ENCODE data around the gene RBM34. TPM values are rescaled to one million over a fixed set of nuclear protein-coding genes. Genes with fewer than 3 reads are reported as not detected.

RBM34 gene, protein sequence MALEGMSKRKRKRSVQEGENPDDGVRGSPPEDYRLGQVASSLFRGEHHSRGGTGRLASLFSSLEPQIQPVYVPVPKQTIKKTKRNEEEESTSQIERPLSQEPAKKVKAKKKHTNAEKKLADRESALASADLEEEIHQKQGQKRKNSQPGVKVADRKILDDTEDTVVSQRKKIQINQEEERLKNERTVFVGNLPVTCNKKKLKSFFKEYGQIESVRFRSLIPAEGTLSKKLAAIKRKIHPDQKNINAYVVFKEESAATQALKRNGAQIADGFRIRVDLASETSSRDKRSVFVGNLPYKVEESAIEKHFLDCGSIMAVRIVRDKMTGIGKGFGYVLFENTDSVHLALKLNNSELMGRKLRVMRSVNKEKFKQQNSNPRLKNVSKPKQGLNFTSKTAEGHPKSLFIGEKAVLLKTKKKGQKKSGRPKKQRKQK
- 10 to 100 TPM; 13.2 to 26.2 TPM for total RNA-seq

- 0 to 1% methylated on average over 14 to 52 of the region's 52 CpGs for WGBS, 2 donors
- intact Hi-C loops (cut with DNase I) = no loop called here
Observed at GRCh38 chr1:235160957-235161684, at the start of gene RBM34. Gene RBM34 (minus strand): TSS chr1:235161250. CDS start chr1:235161226, 24 bp downstream.

DNA sequence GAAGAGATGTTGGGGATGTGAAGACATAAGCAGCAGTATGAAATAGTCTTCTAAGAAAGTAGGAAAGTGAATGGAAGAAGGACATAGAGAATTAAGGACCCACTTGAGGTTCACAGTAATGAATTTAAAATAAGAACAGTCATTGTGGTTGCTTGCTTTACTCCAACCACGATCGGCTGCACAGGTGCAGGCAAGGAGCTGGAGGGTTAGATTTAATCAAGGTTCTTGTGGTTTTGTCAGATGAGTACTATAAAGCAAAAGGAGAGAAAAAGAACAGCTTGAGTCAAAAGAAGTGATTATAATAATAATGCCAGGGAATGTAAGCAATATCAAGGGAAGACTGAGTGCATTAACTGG, 46.1 kb upstream of the RBM34 start:
- Histone ChIP-seq H3K9me3 (no peaks in the 10 kb centered on the region), H3K27ac (no peak overlapping the region), H3K4me1 (no peaks in the 10 kb centered on the region), H3K36me3 (replicated peaks in 1 of 2; ENCODE audit: insufficient read depth in 1 of 2, low read depth in 2 of 2) (peaks cover 0 to 9% of the 10 kb centered on the region in 2 donors), H3K27me3 (no peaks in the 10 kb centered on the region), H3K4me3 (no peak overlapping the region)
- DNase-seq (no peak), ATAC-seq (no peak)
- TF ChIP-seq POLR2A (IDR thresholded peaks at IDR 0.05) = no peak
- TF ChIP-seq, protein P1, sequence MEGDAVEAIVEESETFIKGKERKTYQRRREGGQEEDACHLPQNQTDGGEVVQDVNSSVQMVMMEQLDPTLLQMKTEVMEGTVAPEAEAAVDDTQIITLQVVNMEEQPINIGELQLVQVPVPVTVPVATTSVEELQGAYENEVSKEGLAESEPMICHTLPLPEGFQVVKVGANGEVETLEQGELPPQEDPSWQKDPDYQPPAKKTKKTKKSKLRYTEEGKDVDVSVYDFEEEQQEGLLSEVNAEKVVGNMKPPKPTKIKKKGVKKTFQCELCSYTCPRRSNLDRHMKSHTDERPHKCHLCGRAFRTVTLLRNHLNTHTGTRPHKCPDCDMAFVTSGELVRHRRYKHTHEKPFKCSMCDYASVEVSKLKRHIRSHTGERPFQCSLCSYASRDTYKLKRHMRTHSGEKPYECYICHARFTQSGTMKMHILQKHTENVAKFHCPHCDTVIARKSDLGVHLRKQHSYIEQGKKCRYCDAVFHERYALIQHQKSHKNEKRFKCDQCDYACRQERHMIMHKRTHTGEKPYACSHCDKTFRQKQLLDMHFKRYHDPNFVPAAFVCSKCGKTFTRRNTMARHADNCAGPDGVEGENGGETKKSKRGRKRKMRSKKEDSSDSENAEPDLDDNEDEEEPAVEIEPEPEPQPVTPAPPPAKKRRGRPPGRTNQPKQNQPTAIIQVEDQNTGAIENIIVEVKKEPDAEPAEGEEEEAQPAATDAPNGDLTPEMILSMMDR (IDR thresholded peaks at IDR 0.05) = no peak
- intact Hi-C loops (cut with DNase I) = no loop called here
- WGBS, 2 donors = 84 to 92% methylated on average over 2 of the region's 2 CpGs

More at GRCh38 chr1:235160957-235161684, at the start of gene RBM34:
- H3K27ac ChIP-seq = peak within 1 kb of the TSS; percentile 83 to 93 (median 90)
- DNase-seq (peak; percentile 92 to 93 (median 92)), ATAC-seq (peak; percentile 98)
- H3K27me3 ChIP-seq = no peaks in the 10 kb centered on the region
- H3K36me3 ChIP-seq (replicated peaks in 1 of 2; ENCODE audit: insufficient read depth in 1 of 2, low read depth in 2 of 2) = peaks cover 0 to 3% of the 10 kb centered on the region in 2 donors
- peak within 1 kb of the TSS; percentile 12 to 82 for H3K4me3 ChIP-seq
- peaks cover 8% of the 10 kb centered on the region for H3K4me1 ChIP-seq
- peak; percentile 82 to 97 (median 96) for TF ChIP-seq POLR2A (IDR thresholded peaks at IDR 0.05)
- TF ChIP-seq, protein P1 (IDR thresholded peaks at IDR 0.05) = peak in 5 of 7 experiments; percentile 18 to 59 (median 50)
- H3K9me3 ChIP-seq = peaks cover 0 to 3% (median 0%) of the 10 kb centered on the region in 3 donors

GRCh38 chr1:235206533-235207208, 45.6 kb upstream of the RBM34 start:
- intact Hi-C loops (cut with DNase I) = no loop called here
- 59 to 69% methylated on average over 4 of the region's 4 CpGs for WGBS, 2 donors
- Histone ChIP-seq H3K4me1 (no peaks in the 10 kb centered on the region), H3K27me3 (no peaks in the 10 kb centered on the region), H3K36me3 (replicated peaks in 1 of 2; ENCODE audit: insufficient read depth in 1 of 2, low read depth in 2 of 2) (peaks cover 0 to 9% of the 10 kb centered on the region in 2 donors), H3K9me3 (no peaks in the 10 kb centered on the region), H3K27ac (no peak overlapping the region), H3K4me3 (no peak overlapping the region)
- TF ChIP-seq POLR2A (IDR thresholded peaks at IDR 0.05) = no peak
- TF ChIP-seq, protein P1 (IDR thresholded peaks at IDR 0.05) = no peak
- ATAC-seq (no peak), DNase-seq (no peak)

GRCh38 chr1:235205687-235206086, 44.6 kb upstream of the RBM34 start:
- WGBS, 2 donors = 94 to 98% methylated on average over 3 of the region's 3 CpGs
- Histone ChIP-seq H3K4me1 (no peaks in the 10 kb centered on the region), H3K36me3 (replicated peaks in 1 of 2; ENCODE audit: insufficient read depth in 1 of 2, low read depth in 2 of 2) (peaks cover 0 to 7% of the 10 kb centered on the region in 2 donors), H3K27ac (no peak overlapping the region), H3K9me3 (no peaks in the 10 kb centered on the region), H3K27me3 (no peaks in the 10 kb centered on the region), H3K4me3 (no peak overlapping the region)
- ATAC-seq (no peak), DNase-seq (no peak)
- TF ChIP-seq, protein P1 (IDR thresholded peaks at IDR 0.05) = no peak
- no peak for TF ChIP-seq POLR2A (IDR thresholded peaks at IDR 0.05)
- intact Hi-C loops (cut with DNase I) = no loop called here
